Measurements from ENCODE around the gene SCLY.

DNA sequence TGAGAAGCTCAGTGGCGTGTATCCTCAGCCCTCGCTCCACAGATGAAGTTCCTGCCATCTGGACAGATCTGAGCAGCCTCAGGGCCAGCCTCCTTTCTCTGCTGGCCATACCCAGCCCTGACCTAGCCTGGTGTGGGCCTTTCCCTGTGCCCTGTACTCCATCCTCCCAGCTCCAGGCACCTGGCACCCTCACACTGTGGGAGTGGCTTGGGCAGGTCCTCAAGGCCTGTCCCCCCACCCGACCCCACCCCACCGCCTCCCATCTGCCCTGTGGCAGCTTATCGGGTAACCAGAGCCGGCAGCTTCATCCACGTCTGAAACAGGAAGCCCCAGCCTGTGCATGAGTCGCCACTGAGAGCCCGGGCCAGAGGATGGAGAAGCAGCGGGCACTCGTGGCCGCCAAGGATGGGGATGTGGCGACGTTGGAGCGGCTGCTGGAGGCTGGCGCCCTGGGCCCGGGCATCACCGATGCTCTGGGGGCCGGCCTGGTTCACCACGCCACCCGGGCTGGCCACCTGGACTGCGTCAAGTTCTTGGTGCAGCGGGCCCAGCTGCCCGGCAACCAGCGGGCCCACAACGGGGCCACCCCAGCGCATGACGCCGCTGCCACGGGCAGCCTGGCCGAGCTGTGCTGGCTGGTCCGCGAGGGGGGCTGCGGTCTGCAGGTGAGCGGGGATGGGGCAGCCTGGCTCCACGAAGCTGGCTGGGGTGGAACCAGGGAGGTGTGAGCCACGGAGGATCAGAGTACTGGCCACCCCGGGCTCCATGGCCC lies 39.4 kb downstream of the SCLY start, which contains the start of gene ESPNL:
- TF ChIP-seq, protein P1, sequence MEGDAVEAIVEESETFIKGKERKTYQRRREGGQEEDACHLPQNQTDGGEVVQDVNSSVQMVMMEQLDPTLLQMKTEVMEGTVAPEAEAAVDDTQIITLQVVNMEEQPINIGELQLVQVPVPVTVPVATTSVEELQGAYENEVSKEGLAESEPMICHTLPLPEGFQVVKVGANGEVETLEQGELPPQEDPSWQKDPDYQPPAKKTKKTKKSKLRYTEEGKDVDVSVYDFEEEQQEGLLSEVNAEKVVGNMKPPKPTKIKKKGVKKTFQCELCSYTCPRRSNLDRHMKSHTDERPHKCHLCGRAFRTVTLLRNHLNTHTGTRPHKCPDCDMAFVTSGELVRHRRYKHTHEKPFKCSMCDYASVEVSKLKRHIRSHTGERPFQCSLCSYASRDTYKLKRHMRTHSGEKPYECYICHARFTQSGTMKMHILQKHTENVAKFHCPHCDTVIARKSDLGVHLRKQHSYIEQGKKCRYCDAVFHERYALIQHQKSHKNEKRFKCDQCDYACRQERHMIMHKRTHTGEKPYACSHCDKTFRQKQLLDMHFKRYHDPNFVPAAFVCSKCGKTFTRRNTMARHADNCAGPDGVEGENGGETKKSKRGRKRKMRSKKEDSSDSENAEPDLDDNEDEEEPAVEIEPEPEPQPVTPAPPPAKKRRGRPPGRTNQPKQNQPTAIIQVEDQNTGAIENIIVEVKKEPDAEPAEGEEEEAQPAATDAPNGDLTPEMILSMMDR (conservative IDR thresholded peaks at IDR 0.05; ENCODE audit: low read length), result no peak
- no peak for TF ChIP-seq EZH2phosphoT487 (IDR thresholded peaks at IDR 0.05; ENCODE audit: borderline replicate concordance)
